HG03097 (cell line): ENCODE results near the gene COX6A1.

Source experiments
- ATAC-seq: cut with Tn5 transposase; IDR thresholded peaks from one replicate; pipeline ENCODE4 v1.9.1; 2021; ENCODE audit not compliant: unreplicated experiment, low FRiP score

COX6A1 gene

DNA sequence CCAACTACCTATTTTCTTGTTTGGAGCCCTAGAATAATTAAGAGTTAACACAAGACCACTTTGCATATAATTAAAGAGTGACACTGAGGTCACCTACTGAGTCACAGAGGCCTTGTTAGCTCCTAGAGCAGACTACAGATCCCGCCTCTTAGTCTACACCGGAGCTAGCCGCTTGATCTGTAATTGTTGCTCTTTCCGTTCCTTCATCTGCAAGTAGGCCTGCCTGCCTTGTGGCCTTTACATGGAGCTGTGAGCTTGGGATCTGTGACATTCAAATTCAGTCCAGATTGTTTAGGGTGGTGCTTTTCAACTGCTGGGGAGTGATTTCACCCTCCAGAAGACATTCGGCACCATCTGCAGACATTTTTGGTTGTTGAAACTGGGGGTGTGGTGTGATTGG, 52.4 kb downstream of the COX6A1 start:
- ATAC-seq: no peak
